HCT116 (cell line): ENCODE data around the gene SCPEP1.

Experiments used
- CTCF ChIP-seq, 3 experiments: fragments of 200-600 bp in 1 of 3; sonication (generic) in 1 of 3; IDR thresholded peaks in 2 of 3; conservative IDR thresholded peaks in 1 of 3; 2 replicates each; pipeline ENCODE4 v1.5.1; 2012 to 2017; ENCODE audit warnings: low read depth in 2 of 3, low read length in 2 of 3, antibody characterized with exemption in 1 of 3, borderline replicate concordance in 1 of 3, control low read depth in 1 of 3, mild to moderate bottlenecking in 1 of 3, mixed read lengths in 1 of 3, mixed run types in 1 of 3, moderate library complexity in 1 of 3; ENCODE audit not compliant: insufficient read depth in 1 of 3
- EGR1 ChIP-seq: IDR thresholded peaks from 2 replicates; pipeline ENCODE4 v1.6.1; 2012; ENCODE audit warnings: low read depth
- EZH2phosphoT487 ChIP-seq: fragments of 200-600 bp; IDR thresholded peaks from 2 replicates; pipeline ENCODE4 v1.6.1; 2018; ENCODE audit warnings: antibody characterized with exemption, borderline replicate concordance
- POLR2A ChIP-seq: IDR thresholded peaks from 2 replicates; pipeline ENCODE4 v1.7.0; 2011; ENCODE audit warnings: borderline replicate concordance; ENCODE audit not compliant: insufficient read depth, insufficient read length; ENCODE audit errors: extremely low read depth
- POLR2AphosphoS5 ChIP-seq: IDR thresholded peaks from 2 replicates; pipeline ENCODE4 v1.6.1; 2011; ENCODE audit warnings: mild to moderate bottlenecking, low read depth, low read length, moderate library complexity
- REST ChIP-seq: IDR thresholded peaks from 2 replicates; pipeline ENCODE4 v1.6.1; 2012; ENCODE audit warnings: low read depth

GRCh38 chr17:57011491-57012015, 33.6 kb downstream of the SCPEP1 start:
- TF ChIP-seq EZH2phosphoT487 (no peak), CTCF (IDR thresholded peaks at IDR 0.05 in 2 of 3, conservative IDR thresholded peaks at IDR 0.05 in 1 of 3; ENCODE audit: borderline replicate concordance in 1 of 3, insufficient read depth in 1 of 3, low read depth in 2 of 3, low read length in 2 of 3) (no peak), EGR1 (no peak), POLR2A (no peak), POLR2AphosphoS5 (no peak), REST (no peak)
